CD14-positive monocyte (primary cell): ENCODE data around the gene CAMKK2. TPM values are rescaled to one million over a fixed set of nuclear protein-coding genes. Genes with fewer than 3 reads are reported as not detected.

Source experiments
- DNase-seq, 3 donors: peaks; one replicate each; pipeline ENCODE4 v3.0.0-alpha.2; 2011 to 2022
- H2AFZ ChIP-seq: 2 replicates; pipeline ENCODE4 v1.6.0; 2012; ENCODE audit warnings: mild to moderate bottlenecking, low read depth, low read length, inconsistent platforms; ENCODE audit not compliant: insufficient read depth, poor library complexity, severe bottlenecking
- H3K27ac ChIP-seq, 2 donors: 1 replicate in 1 of 2; 2 replicates in 1 of 2; pipeline ENCODE4 v1.5.1; 2012 to 2013; ENCODE audit warnings: low read length in 2 of 2, control low read depth in 1 of 2, inconsistent platforms in 1 of 2, low read depth in 1 of 2, mild to moderate bottlenecking in 1 of 2
- H3K27me3 ChIP-seq, 2 donors: one replicate each; pipeline versions ENCODE4 v1.6.0 to v1.6.1; 2011 to 2013; ENCODE audit warnings: low read length in 2 of 2; ENCODE audit not compliant: control insufficient read depth in 2 of 2, insufficient read depth in 2 of 2
- H3K36me3 ChIP-seq, 2 donors: replicated peaks in 1 of 2; 1 replicate in 1 of 2; 2 replicates in 1 of 2; pipeline versions ENCODE4 v1.5.1 to v1.6.1; 2012 to 2013; ENCODE audit warnings: low read length in 2 of 2, control low read depth in 1 of 2, inconsistent platforms in 1 of 2, mild to moderate bottlenecking in 1 of 2; ENCODE audit not compliant: insufficient read depth in 2 of 2, control insufficient read depth in 1 of 2
- H3K4me1 ChIP-seq, 2 donors: 1 replicate in 1 of 2; 2 replicates in 1 of 2; pipeline versions ENCODE4 v1.5.1 to v1.6.1; 2012 to 2013; ENCODE audit warnings: low read length in 2 of 2, control low read depth in 1 of 2, inconsistent platforms in 1 of 2, mild to moderate bottlenecking in 1 of 2, moderate library complexity in 1 of 2; ENCODE audit not compliant: insufficient read depth in 2 of 2, control insufficient read depth in 1 of 2
- H3K4me2 ChIP-seq: replicated peaks from 2 replicates; pipeline ENCODE3; 2012; ENCODE audit warnings: low read length, moderate library complexity, mild to moderate bottlenecking; ENCODE audit not compliant: poor library complexity, severe bottlenecking; ENCODE audit errors: extremely low read depth
- H3K4me3 ChIP-seq, 3 experiments: fragments of 200-600 bp in 1 of 3; sonication (generic) in 1 of 3; replicated peaks in 1 of 3; 1 replicate in 2 of 3; 2 replicates in 1 of 3; pipeline ENCODE4 v1.5.1; 2011 to 2013; ENCODE audit warnings: low read length in 3 of 3, mild to moderate bottlenecking in 3 of 3, control low read depth in 2 of 3, low read depth in 2 of 3, inconsistent platforms in 1 of 3, moderate library complexity in 1 of 3
- H3K79me2 ChIP-seq: 2 replicates; pipeline ENCODE4 v1.6.0; 2012; ENCODE audit warnings: mild to moderate bottlenecking, control low read depth, inconsistent platforms, low read length, moderate library complexity; ENCODE audit not compliant: insufficient read depth
- H3K9ac ChIP-seq: 2 replicates; pipeline ENCODE4 v1.6.0; 2017; ENCODE audit warnings: low read length, mild to moderate bottlenecking; ENCODE audit not compliant: insufficient read depth, poor library complexity, severe bottlenecking
- H3K9me3 ChIP-seq, 2 donors: replicated peaks in 1 of 2; 1 replicate in 1 of 2; 2 replicates in 1 of 2; pipeline versions ENCODE4 v1.5.1 to v1.6.1; 2012 to 2013; ENCODE audit warnings: low read length in 2 of 2, control low read depth in 1 of 2; ENCODE audit not compliant: control insufficient read depth in 1 of 2, insufficient read depth in 1 of 2
- H4K20me1 ChIP-seq: 2 replicates; pipeline ENCODE4 v1.6.0; 2012; ENCODE audit warnings: mild to moderate bottlenecking, low read length, control low read depth, moderate library complexity; ENCODE audit not compliant: insufficient read depth
- H3K27ac Mint-ChIP-seq, 7 donors: one replicate each; pipeline ENCODE4 v1.8.0; 2020; ENCODE audit warnings: mild to moderate bottlenecking in 7 of 7, mixed read lengths in 7 of 7, moderate library complexity in 6 of 7, inconsistent platforms in 2 of 7
- H3K27me3 Mint-ChIP-seq, 3 donors: one replicate each; pipeline ENCODE4 v1.8.0; 2021 to 2022; ENCODE audit warnings: low read depth in 3 of 3, mild to moderate bottlenecking in 3 of 3, mixed read lengths in 3 of 3, moderate library complexity in 3 of 3, inconsistent platforms in 1 of 3
- H3K36me3 Mint-ChIP-seq, 2 donors: one replicate each; pipeline ENCODE4 v1.8.0; 2020; ENCODE audit warnings: mixed read lengths in 2 of 2, inconsistent platforms in 1 of 2, mild to moderate bottlenecking in 1 of 2
- H3K4me1 Mint-ChIP-seq: one replicate; pipeline ENCODE4 v1.8.0; 2020; ENCODE audit warnings: mild to moderate bottlenecking, mixed read lengths
- H3K4me3 Mint-ChIP-seq, 2 donors: one replicate each; pipeline ENCODE4 v1.8.0; 2020; ENCODE audit warnings: mild to moderate bottlenecking in 2 of 2, mixed read lengths in 2 of 2, moderate library complexity in 1 of 2
- H3K9me3 Mint-ChIP-seq, 7 donors: one replicate each; pipeline ENCODE4 v1.8.0; 2020 to 2022; ENCODE audit warnings: mixed read lengths in 7 of 7, mild to moderate bottlenecking in 6 of 7, moderate library complexity in 6 of 7, inconsistent platforms in 2 of 7
- WGBS: methylation state at CpG from one replicate; pipeline ENCODE4 v1.1.5; 2013; ENCODE audit warnings: missing lambda C conversion rate; ENCODE audit not compliant: insufficient coverage; 5-methylcytosine and 5-hydroxymethylcytosine counted together
- intact Hi-C, 2 donors: fragments of 100-400 bp; cut with micrococcal nuclease; formaldehyde crosslinking; loops; one replicate each; pipeline versions ENCODE4 v1.15.0 to v1.15.1; 2023
- polyA plus RNA-seq, 3 donors: library from polyadenylated mRNA; depleted of rRNA in 1 of 3; unstranded in 2 of 3; stranded (reverse) in 1 of 3; fragments of 300-500 nt in 2 of 3; fragments of >200 nt in 1 of 3; fragmentation: Illumina TruSeq in 2 of 3; gene quantifications; 1 replicate in 2 of 3; 2 replicates in 1 of 3; pipeline ENCODE4 v1.2.3, GENCODE V29; 2012 to 2021
- TF ChIP-seq, protein P1 (sequence below): fragments of 200-600 bp; IDR thresholded peaks from one replicate; pipeline ENCODE4 v1.8.0; 2022; ENCODE audit warnings: antibody characterized with exemption, mild to moderate bottlenecking

Gene CAMKK2
- polyA plus RNA-seq, 3 donors: 55.6 to 71.4 (median 71.0) TPM

DNA sequence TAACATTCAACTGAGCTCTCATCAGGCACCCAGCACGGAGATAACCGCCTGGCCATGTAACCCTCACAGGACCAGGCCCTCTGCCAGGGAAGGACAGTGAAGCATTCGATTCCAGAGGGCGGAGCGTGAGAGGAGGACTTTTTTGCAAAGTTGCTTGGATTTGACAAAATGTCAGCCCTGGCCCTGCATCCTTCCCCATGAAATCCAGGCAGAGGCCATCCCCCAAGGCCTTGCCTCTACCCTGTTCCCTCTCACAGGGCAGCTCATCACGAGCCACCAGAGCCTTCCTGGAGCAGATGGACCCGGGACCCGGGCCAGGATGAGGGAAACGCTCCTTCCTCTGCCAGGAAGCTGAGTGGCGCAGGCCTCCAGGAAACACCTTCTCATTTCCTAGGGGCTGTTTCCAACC, 17.0 kb downstream of the CAMKK2 start:
- Histone ChIP-seq H3K4me2 (no peak overlapping the region), H3K9ac (peak overlapping the region; percentile 72), H3K79me2 (peaks cover 81% of the 10 kb centered on the region), H2AFZ (no peak overlapping the region), H3K27ac (peak overlapping the region; percentile 98 to 99), H3K27me3 (no peaks in the 10 kb centered on the region), H3K36me3 (peaks cover 23 to 45% of the 10 kb centered on the region in 2 donors), H3K9me3 (no peaks in the 10 kb centered on the region), H3K4me1 (peaks cover 34 to 37% of the 10 kb centered on the region in 2 donors), H4K20me1 (peaks cover 30% of the 10 kb centered on the region), H3K4me3 (peak overlapping the region in 1 of 3 experiments; percentile 46)
- no peak overlapping the region for H3K4me3 Mint-ChIP-seq
- WGBS: 66% methylated on average over 7 of the region's 10 CpGs
- peaks cover 0 to 3% (median 0%) of the 10 kb centered on the region in 3 donors for H3K27me3 Mint-ChIP-seq
- H3K4me1 Mint-ChIP-seq: peaks cover 50% of the 10 kb centered on the region
- H3K9me3 Mint-ChIP-seq: peaks cover 0 to 18% (median 6%) of the 10 kb centered on the region in 7 donors
- intact Hi-C loops: loop anchor here (2.0 to 10.0 kb wide), 3 partner anchors 13 to 145 kb away; no protein-coding TSS in a partner anchor
- no peak for DNase-seq
- peak overlapping the region; percentile 98 to 100 (median 99) for H3K27ac Mint-ChIP-seq
- TF ChIP-seq, protein P1, sequence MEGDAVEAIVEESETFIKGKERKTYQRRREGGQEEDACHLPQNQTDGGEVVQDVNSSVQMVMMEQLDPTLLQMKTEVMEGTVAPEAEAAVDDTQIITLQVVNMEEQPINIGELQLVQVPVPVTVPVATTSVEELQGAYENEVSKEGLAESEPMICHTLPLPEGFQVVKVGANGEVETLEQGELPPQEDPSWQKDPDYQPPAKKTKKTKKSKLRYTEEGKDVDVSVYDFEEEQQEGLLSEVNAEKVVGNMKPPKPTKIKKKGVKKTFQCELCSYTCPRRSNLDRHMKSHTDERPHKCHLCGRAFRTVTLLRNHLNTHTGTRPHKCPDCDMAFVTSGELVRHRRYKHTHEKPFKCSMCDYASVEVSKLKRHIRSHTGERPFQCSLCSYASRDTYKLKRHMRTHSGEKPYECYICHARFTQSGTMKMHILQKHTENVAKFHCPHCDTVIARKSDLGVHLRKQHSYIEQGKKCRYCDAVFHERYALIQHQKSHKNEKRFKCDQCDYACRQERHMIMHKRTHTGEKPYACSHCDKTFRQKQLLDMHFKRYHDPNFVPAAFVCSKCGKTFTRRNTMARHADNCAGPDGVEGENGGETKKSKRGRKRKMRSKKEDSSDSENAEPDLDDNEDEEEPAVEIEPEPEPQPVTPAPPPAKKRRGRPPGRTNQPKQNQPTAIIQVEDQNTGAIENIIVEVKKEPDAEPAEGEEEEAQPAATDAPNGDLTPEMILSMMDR: no peak
- peaks cover 56 to 86% of the 10 kb centered on the region in 2 donors for H3K36me3 Mint-ChIP-seq

DNA sequence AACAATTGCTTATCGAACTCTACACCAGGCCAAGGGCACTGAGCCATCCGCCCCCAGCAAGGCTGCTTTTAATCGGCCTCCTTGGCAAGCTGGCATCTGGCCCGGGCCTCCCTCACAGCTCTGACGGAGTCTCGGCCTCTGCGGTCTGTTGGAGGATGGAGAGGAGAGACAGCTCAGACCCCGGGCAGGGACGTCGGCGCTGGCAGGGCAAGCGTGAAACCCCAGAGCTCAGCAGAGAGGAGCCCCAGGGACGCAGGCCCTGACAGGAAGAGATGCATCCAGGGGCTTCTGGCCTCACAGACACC, 17.5 kb downstream of the CAMKK2 start:
- H3K27ac ChIP-seq: peak overlapping the region; percentile 98 to 99
- H3K9me3 ChIP-seq: no peaks in the 10 kb centered on the region
- Mint-ChIP-seq H3K4me3 (peak overlapping the region in 1 of 2 donors; percentile 71), H3K36me3 (peaks cover 54 to 85% of the 10 kb centered on the region in 2 donors), H3K27ac (peak overlapping the region; percentile 98 to 100 (median 99)), H3K4me1 (peaks cover 49% of the 10 kb centered on the region), H3K27me3 (peaks cover 0 to 3% (median 0%) of the 10 kb centered on the region in 3 donors), H3K9me3 (peaks cover 0 to 18% (median 6%) of the 10 kb centered on the region in 7 donors)
- no peak for DNase-seq
- peaks cover 23 to 45% of the 10 kb centered on the region in 2 donors for H3K36me3 ChIP-seq
- H3K4me1 ChIP-seq: peaks cover 34 to 37% of the 10 kb centered on the region in 2 donors
- H4K20me1 ChIP-seq: peaks cover 32% of the 10 kb centered on the region
- peak overlapping the region in 1 of 3 experiments; percentile 46 for H3K4me3 ChIP-seq
- intact Hi-C loops: loop anchor here (2.0 to 10.0 kb wide), 3 partner anchors 14 to 146 kb away; no protein-coding TSS in a partner anchor
- no peaks in the 10 kb centered on the region for H3K27me3 ChIP-seq
- H3K4me2 ChIP-seq: peak overlapping the region; percentile 46
- H3K9ac ChIP-seq: peak overlapping the region; percentile 72
- no peak overlapping the region for H2AFZ ChIP-seq
- H3K79me2 ChIP-seq: peaks cover 81% of the 10 kb centered on the region
- 96% methylated on average over 10 of the region's 13 CpGs for WGBS
- TF ChIP-seq, protein P1: no peak
